ENCODE measurements around the gene ISLR. TPM values are rescaled to one million over a fixed set of nuclear protein-coding genes. Genes with fewer than 3 reads are reported as not detected.
A peak's percentile ranks its signal among the peaks of the same experiment; 100 is the strongest.

ISLR gene, protein sequence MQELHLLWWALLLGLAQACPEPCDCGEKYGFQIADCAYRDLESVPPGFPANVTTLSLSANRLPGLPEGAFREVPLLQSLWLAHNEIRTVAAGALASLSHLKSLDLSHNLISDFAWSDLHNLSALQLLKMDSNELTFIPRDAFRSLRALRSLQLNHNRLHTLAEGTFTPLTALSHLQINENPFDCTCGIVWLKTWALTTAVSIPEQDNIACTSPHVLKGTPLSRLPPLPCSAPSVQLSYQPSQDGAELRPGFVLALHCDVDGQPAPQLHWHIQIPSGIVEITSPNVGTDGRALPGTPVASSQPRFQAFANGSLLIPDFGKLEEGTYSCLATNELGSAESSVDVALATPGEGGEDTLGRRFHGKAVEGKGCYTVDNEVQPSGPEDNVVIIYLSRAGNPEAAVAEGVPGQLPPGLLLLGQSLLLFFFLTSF
- total RNA-seq (2014; rRNA removed; shearing (Covaris generic)) (110 and 127 TPM in 2 replicates), polyA plus RNA-seq (2016; fragmentation: Nextera tagmentation; extraction: Ambion mirVana) (124 and 125 TPM in 2 replicates)

DNA sequence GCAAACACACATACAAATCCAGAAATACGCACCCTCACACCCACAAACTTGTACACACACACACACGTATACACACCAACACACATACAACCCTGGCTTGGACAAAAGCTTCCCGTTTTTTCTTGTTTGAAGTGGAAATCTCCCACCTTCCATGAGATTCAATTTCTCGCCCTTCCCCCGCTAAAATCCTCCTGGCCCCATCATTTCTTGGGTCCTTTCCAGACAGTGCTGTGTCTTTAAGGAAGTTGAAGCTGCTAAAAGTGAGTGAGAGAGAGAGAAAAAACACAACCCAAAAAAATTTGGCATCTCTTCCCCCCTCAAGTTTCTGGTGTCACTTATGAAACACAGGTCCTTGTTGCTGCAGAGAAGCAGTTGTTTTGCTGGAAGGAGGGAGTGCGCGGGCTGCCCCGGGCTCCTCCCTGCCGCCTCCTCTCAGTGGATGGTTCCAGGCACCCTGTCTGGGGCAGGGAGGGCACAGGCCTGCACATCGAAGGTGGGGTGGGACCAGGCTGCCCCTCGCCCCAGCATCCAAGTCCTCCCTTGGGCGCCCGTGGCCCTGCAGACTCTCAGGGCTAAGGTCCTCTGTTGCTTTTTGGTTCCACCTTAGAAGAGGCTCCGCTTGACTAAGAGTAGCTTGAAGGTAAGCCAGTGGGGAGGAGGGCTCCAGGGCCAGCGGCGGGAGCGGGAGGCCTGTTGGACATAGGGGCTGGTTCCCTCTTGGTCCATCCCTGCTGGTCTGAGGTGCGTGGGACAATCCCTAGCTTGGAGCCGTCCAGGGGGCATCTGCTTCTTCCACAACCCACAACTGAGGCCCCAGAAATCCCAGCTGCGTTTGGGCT, at the start of gene ISLR:
TSS of gene ISLR (plus strand) at position 331 of the 839 bp plus-strand sequence. CDS start 1,149 bp downstream, outside the sequence.
- peaks cover 24% of the 10 kb centered on the region for H3F3A ChIP-seq (ENCODE audit: insufficient read depth)
- H3K27me3 ChIP-seq (replicated peaks; ENCODE audit: insufficient read depth) = no peaks in the 10 kb centered on the region
- peaks cover 43% of the 10 kb centered on the region for H3K4me1 ChIP-seq (ENCODE audit: insufficient read depth)
- TF ChIP-seq EZH2phosphoT487 (IDR thresholded peaks at IDR 0.05; ENCODE audit: insufficient read depth, low read depth) = no peak
- no peak for TF ChIP-seq EZH2 (IDR thresholded peaks at IDR 0.05; ENCODE audit: insufficient read depth, poor library complexity, severe bottlenecking)
- no peaks in the 10 kb centered on the region for H3K36me3 ChIP-seq (ENCODE audit: low read depth)
- WGBS, 2 experiments (ENCODE audit: low coverage in 1 of 2, low lambda C conversion rate in 2 of 2, missing lambda C conversion rate in 2 of 2) = 8 to 10% methylated on average over 19 to 20 of the region's 20 CpGs
- in situ Hi-C loops (cut with MboI) = no loop called here
- no peaks in the 10 kb centered on the region for H3K9me2 ChIP-seq (ENCODE audit: insufficient read depth)
- H3K4me2 ChIP-seq (ENCODE audit: unreplicated experiment) = peak within 1 kb of the TSS; percentile 70
- peak within 1 kb of the TSS; percentile 67 for H2AFZ ChIP-seq
- peaks cover 4% of the 10 kb centered on the region; the same call in 1 of the 2 replicates for H3K79me2 ChIP-seq (ENCODE audit: insufficient read depth)
- peak; percentile 70 for DNase-seq
- H3K4me3 ChIP-seq = peak within 1 kb of the TSS; percentile 59
- peak within 1 kb of the TSS; percentile 59 for H3K27ac ChIP-seq
- no peaks in the 10 kb centered on the region for H3K9me3 ChIP-seq (ENCODE audit: low read depth)
- no peaks in the 10 kb centered on the region for H4K20me1 ChIP-seq (ENCODE audit: insufficient read depth)
- H3K9ac ChIP-seq = peak within 1 kb of the TSS; percentile 67

- H3K9me2 ChIP-seq (ENCODE audit: insufficient read depth) = no peaks in the 10 kb centered on the region
- H3K4me3 ChIP-seq = no peak overlapping the region
- H3K9me3 ChIP-seq (ENCODE audit: low read depth) = no peaks in the 10 kb centered on the region
- no peak overlapping the region for H3K4me2 ChIP-seq (ENCODE audit: unreplicated experiment)
- no peak overlapping the region for H3K9ac ChIP-seq
- in situ Hi-C loops (cut with MboI) = no loop called here
- no peaks in the 10 kb centered on the region for H3F3A ChIP-seq (ENCODE audit: insufficient read depth)
- no peaks in the 10 kb centered on the region for H3K79me2 ChIP-seq (ENCODE audit: insufficient read depth)
- H3K4me1 ChIP-seq (ENCODE audit: insufficient read depth) = peaks cover 4% of the 10 kb centered on the region; the same call in 1 of the 2 replicates
- H4K20me1 ChIP-seq (ENCODE audit: insufficient read depth) = no peaks in the 10 kb centered on the region
- no peak overlapping the region for H2AFZ ChIP-seq
- no peak for DNase-seq
- H3K27ac ChIP-seq = no peak overlapping the region
- peaks cover 71% of the 10 kb centered on the region for H3K27me3 ChIP-seq (replicated peaks; ENCODE audit: insufficient read depth)
- TF ChIP-seq EZH2 (IDR thresholded peaks at IDR 0.05; ENCODE audit: insufficient read depth, poor library complexity, severe bottlenecking) (no peak), EZH2phosphoT487 (IDR thresholded peaks at IDR 0.05; ENCODE audit: insufficient read depth, low read depth) (no peak)
- H3K36me3 ChIP-seq (ENCODE audit: low read depth) = no peaks in the 10 kb centered on the region
- WGBS, 2 experiments (ENCODE audit: low coverage in 1 of 2, low lambda C conversion rate in 2 of 2, missing lambda C conversion rate in 2 of 2) = 52 to 61% methylated on average over 3 of the region's 3 CpGs
Measured at GRCh38 chr15:74124196-74124595, 49.3 kb upstream of the ISLR start.

DNA sequence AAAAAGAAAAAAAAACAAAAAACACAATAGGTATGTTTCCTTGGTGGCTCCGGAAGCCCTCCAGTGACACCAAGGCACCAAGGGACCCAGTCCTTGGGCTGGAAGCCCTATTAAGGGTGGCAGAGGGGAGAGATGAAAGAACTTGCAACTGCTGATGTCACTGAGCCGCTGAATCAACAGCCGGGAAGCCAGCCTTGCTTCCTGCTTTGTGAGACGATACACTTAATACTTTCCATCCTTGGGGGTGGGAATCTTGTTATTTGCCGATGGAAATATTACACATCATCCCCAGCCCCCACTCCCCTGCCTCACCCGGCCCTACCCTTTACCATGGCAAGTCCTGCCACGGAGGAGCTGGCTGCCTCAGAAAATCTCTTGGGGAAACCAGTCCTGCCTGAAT, 48.8 kb upstream of the ISLR start:
- Histone ChIP-seq H3K9me2 (ENCODE audit: insufficient read depth) (no peaks in the 10 kb centered on the region), H3K79me2 (ENCODE audit: insufficient read depth) (no peaks in the 10 kb centered on the region), H3K4me3 (no peak overlapping the region), H3K9me3 (ENCODE audit: low read depth) (no peaks in the 10 kb centered on the region), H3K27me3 (replicated peaks; ENCODE audit: insufficient read depth) (peaks cover 71% of the 10 kb centered on the region), H3K9ac (no peak overlapping the region), H3K27ac (no peak overlapping the region), H3F3A (ENCODE audit: insufficient read depth) (no peaks in the 10 kb centered on the region), H3K4me1 (ENCODE audit: insufficient read depth) (peaks cover 10% of the 10 kb centered on the region; the same call in 1 of the 2 replicates), H2AFZ (no peak overlapping the region), H3K36me3 (ENCODE audit: low read depth) (no peaks in the 10 kb centered on the region), H4K20me1 (ENCODE audit: insufficient read depth) (no peaks in the 10 kb centered on the region), H3K4me2 (ENCODE audit: unreplicated experiment) (no peak overlapping the region)
- in situ Hi-C loops (cut with MboI) = no loop called here
- peak; percentile 48 for DNase-seq
- no peak for TF ChIP-seq EZH2phosphoT487 (IDR thresholded peaks at IDR 0.05; ENCODE audit: insufficient read depth, low read depth)
- TF ChIP-seq EZH2 (IDR thresholded peaks at IDR 0.05; ENCODE audit: insufficient read depth, poor library complexity, severe bottlenecking) = no peak
- WGBS, 2 experiments (ENCODE audit: low coverage in 1 of 2, low lambda C conversion rate in 2 of 2, missing lambda C conversion rate in 2 of 2) = 45 to 49% methylated on average over 6 to 7 of the region's 7 CpGs

DNA sequence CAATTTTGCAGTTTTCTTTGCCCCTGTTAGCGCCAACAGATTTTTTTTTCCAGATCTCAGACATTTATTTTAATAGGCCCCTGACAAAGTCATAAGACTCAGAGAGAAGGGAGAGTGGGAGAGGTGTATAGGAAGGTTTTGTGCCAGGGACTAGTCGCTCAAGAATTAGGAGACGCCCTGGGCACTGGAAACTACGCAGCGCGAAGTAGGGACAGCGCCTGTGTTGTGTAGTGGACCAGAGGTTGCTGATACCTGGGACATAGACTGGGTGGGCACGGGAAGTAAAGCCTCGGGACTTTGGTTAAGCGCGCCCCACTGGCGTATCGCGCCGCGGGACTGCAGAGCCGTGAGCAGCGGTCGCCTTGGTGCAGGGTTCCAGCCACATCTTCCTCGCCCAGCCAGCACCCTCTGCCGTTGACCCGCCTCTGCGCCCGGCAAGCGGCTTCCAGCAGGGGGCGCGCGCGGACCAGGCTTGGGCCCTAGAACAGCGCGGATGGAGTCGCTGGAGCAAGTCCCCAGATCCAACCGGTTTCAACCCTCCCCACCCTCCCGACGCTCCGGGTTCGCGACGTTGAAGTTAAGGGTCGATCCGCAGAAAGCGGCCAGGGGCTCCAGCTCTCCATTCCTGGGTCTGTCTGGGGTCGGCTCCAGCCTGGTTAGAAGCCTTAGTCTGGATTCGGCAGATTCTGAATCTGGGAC, 46.1 kb upstream of the ISLR start:
- H3K27ac ChIP-seq = no peak overlapping the region
- H3K9ac ChIP-seq = peak overlapping the region; percentile 64

More for the DNA sequence above, 46.1 kb upstream of the ISLR start:
- H3K9me3 ChIP-seq (ENCODE audit: low read depth) = no peaks in the 10 kb centered on the region
- TF ChIP-seq EZH2 (IDR thresholded peaks at IDR 0.05; ENCODE audit: insufficient read depth, poor library complexity, severe bottlenecking) (no peak), EZH2phosphoT487 (IDR thresholded peaks at IDR 0.05; ENCODE audit: insufficient read depth, low read depth) (no peak)
- DNase-seq = peak; percentile 92
- H3K9me2 ChIP-seq (ENCODE audit: insufficient read depth) = no peaks in the 10 kb centered on the region
- peak overlapping the region; percentile 73 for H3K4me3 ChIP-seq
- no peaks in the 10 kb centered on the region for H4K20me1 ChIP-seq (ENCODE audit: insufficient read depth)
- in situ Hi-C loops (cut with MboI) = no loop called here
- peaks cover 11% of the 10 kb centered on the region; the same call in 1 of the 2 replicates for H3K4me1 ChIP-seq (ENCODE audit: insufficient read depth)
- peak overlapping the region; percentile 81 for H3K4me2 ChIP-seq (ENCODE audit: unreplicated experiment)
- H2AFZ ChIP-seq = peak overlapping the region; percentile 59; the same call in 1 of the 2 replicates
- no peaks in the 10 kb centered on the region for H3F3A ChIP-seq (ENCODE audit: insufficient read depth)
- peaks cover 72% of the 10 kb centered on the region for H3K27me3 ChIP-seq (replicated peaks; ENCODE audit: insufficient read depth)
- 13 to 14% methylated on average over 43 to 44 of the region's 44 CpGs for WGBS, 2 experiments (ENCODE audit: low coverage in 1 of 2, low lambda C conversion rate in 2 of 2, missing lambda C conversion rate in 2 of 2)
- no peaks in the 10 kb centered on the region for H3K36me3 ChIP-seq (ENCODE audit: low read depth)
- no peaks in the 10 kb centered on the region for H3K79me2 ChIP-seq (ENCODE audit: insufficient read depth)
